Frontal cortex (tissue), 4 donors: ENCODE data around the gene SBF2. TPM values are rescaled to one million over a fixed set of nuclear protein-coding genes. Genes with fewer than 3 reads are reported as not detected.

ENCODE experiments used
- DNase-seq, 2 donors: peaks; one replicate each; pipeline ENCODE4 v3.0.0; 2012; ENCODE audit warnings: low spot score in 2 of 2
- FAIRE-seq: peaks from 2 replicates; lab custom pipeline; 2012; peaks lifted over from hg19 to GRCh38; lab: Jason Lieb, UNC
- total RNA-seq: library from RNA; depleted of rRNA; stranded (reverse); fragments of >200 nt; gene quantifications from one replicate; pipeline ENCODE4 v1.2.3, GENCODE V29; 2014
- donor health status: control.
- donor health status: control.
- donor health status: control.

SBF2 gene
- total RNA-seq, 1 donor from 2014 or later = 104 TPM

GRCh38 chr11:9888938-9889337 lies 405.1 kb downstream of the SBF2 start:
- DNase-seq (no peak), FAIRE-seq (no peak)

GRCh38 chr11:9887472-9887871 lies 406.5 kb downstream of the SBF2 start:
- FAIRE-seq = no peak
- DNase-seq = no peak

- no peak for DNase-seq
- FAIRE-seq = no peak
Observed at GRCh38 chr11:9886595-9886994, 407.4 kb downstream of the SBF2 start.

- no peak for FAIRE-seq
- no peak for DNase-seq
Observed at GRCh38 chr11:9884601-9885000, 409.4 kb downstream of the SBF2 start.

GRCh38 chr11:9880657-9881056 lies 413.4 kb downstream of the SBF2 start:
- no peak for FAIRE-seq
- no peak for DNase-seq

- FAIRE-seq (no peak), DNase-seq (no peak)
Observed at GRCh38 chr11:9878936-9879335, 415.1 kb downstream of the SBF2 start.

GRCh38 chr11:9876331-9876730 lies 417.7 kb downstream of the SBF2 start:
- FAIRE-seq (no peak), DNase-seq (no peak)

- DNase-seq = no peak
Observed at GRCh38 chr11:9875862-9876261, 418.2 kb downstream of the SBF2 start.

GRCh38 chr11:9875399-9875798 lies 418.6 kb downstream of the SBF2 start:
- DNase-seq (no peak), FAIRE-seq (no peak)

More at GRCh38 chr11:9875862-9876261, 418.2 kb downstream of the SBF2 start:
- FAIRE-seq = no peak

- FAIRE-seq = no peak
- DNase-seq = no peak
Observed at GRCh38 chr11:9874466-9874865, 419.6 kb downstream of the SBF2 start.

- DNase-seq (no peak), FAIRE-seq (no peak)
Observed at GRCh38 chr11:9868641-9869040, 425.4 kb downstream of the SBF2 start.

GRCh38 chr11:9862981-9863380 lies 431.0 kb downstream of the SBF2 start:
- FAIRE-seq = no peak
- no peak for DNase-seq

- FAIRE-seq (no peak), DNase-seq (peak; percentile 5 to 29)
Observed at GRCh38 chr11:9861860-9862725, 431.9 kb downstream of the SBF2 start.

GRCh38 chr11:9859554-9860305 lies 434.3 kb downstream of the SBF2 start:
- DNase-seq (no peak), FAIRE-seq (no peak)

GRCh38 chr11:9858822-9859221 lies 435.2 kb downstream of the SBF2 start:
- DNase-seq (no peak), FAIRE-seq (no peak)

- no peak for DNase-seq
- FAIRE-seq = no peak
Observed at GRCh38 chr11:9858218-9858617, 435.8 kb downstream of the SBF2 start.

GRCh38 chr11:9855579-9856287 lies 438.3 kb downstream of the SBF2 start:
- DNase-seq (no peak), FAIRE-seq (no peak)

GRCh38 chr11:9853929-9854552 lies 440.0 kb downstream of the SBF2 start:
- DNase-seq (no peak), FAIRE-seq (no peak)

GRCh38 chr11:9852465-9852864 lies 441.6 kb downstream of the SBF2 start:
- FAIRE-seq (no peak), DNase-seq (no peak)

GRCh38 chr11:9851366-9851765 lies 442.7 kb downstream of the SBF2 start:
- FAIRE-seq (no peak), DNase-seq (no peak)
